Choroid plexus epithelial cell (primary cell): ENCODE results near the gene CELF4.
A peak's percentile ranks its signal among the peaks of the same experiment; 100 is the strongest.

ENCODE experiments used
- DNase-seq: peaks from one replicate; pipeline ENCODE4 v3.0.0-alpha.2; 2010; ENCODE audit warnings: low read depth
- H3K4me3 ChIP-seq: 2 replicates; pipeline ENCODE4 v1.5.1; 2011; ENCODE audit warnings: low read depth, mild to moderate bottlenecking, control low read depth, low read length, moderate library complexity
- TF ChIP-seq, protein P1 (sequence below): conservative IDR thresholded peaks from 2 replicates; pipeline ENCODE4 v1.5.1; 2011; ENCODE audit warnings: low read depth, mild to moderate bottlenecking, control low read depth, inconsistent platforms, low read length, moderate library complexity

The CELF4 gene

DNA sequence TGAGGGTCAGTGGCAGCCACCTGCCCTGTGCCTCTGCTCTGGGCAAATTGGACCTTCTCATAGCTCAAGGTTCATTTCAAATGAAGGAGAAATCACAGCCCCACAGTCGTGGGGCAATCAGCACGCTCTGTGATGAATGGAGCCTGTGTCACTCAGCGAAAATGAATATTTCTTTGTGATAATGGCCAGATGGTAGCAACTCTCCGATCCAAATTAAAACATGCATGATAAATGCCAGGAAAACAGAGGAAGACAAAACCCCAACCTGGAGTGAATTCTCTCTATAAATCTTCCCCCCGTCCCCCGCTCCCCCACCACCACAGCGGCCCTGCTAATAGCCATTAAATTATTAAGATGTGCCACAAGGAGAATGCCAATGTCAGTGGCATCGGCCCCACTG, 258.4 kb downstream of the CELF4 start:
- no peak overlapping the region for H3K4me3 ChIP-seq
- TF ChIP-seq, protein P1, sequence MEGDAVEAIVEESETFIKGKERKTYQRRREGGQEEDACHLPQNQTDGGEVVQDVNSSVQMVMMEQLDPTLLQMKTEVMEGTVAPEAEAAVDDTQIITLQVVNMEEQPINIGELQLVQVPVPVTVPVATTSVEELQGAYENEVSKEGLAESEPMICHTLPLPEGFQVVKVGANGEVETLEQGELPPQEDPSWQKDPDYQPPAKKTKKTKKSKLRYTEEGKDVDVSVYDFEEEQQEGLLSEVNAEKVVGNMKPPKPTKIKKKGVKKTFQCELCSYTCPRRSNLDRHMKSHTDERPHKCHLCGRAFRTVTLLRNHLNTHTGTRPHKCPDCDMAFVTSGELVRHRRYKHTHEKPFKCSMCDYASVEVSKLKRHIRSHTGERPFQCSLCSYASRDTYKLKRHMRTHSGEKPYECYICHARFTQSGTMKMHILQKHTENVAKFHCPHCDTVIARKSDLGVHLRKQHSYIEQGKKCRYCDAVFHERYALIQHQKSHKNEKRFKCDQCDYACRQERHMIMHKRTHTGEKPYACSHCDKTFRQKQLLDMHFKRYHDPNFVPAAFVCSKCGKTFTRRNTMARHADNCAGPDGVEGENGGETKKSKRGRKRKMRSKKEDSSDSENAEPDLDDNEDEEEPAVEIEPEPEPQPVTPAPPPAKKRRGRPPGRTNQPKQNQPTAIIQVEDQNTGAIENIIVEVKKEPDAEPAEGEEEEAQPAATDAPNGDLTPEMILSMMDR: no peak
- no peak for DNase-seq

DNA sequence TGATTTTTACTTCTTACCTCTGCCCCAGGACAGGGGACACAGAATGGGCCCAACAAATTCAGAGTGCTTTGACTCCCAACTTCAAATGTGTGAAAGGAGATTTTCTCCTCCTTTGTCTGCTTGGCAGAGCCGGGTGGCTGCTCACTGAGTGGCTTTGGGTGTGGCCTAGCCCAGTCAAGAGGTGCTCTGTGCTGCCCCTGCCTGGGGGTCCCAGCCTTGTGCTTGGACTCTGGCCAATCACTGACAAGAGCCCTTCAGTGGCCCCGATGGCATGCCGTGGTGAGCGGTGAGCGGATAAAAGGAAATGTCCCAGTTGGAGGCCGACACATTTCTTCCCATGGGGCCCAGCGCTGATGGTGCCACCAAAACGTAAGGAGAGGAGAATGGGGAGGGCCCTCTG, 259.2 kb downstream of the CELF4 start:
- no peak for DNase-seq
- TF ChIP-seq, protein P1: no peak
- no peak overlapping the region for H3K4me3 ChIP-seq

DNA sequence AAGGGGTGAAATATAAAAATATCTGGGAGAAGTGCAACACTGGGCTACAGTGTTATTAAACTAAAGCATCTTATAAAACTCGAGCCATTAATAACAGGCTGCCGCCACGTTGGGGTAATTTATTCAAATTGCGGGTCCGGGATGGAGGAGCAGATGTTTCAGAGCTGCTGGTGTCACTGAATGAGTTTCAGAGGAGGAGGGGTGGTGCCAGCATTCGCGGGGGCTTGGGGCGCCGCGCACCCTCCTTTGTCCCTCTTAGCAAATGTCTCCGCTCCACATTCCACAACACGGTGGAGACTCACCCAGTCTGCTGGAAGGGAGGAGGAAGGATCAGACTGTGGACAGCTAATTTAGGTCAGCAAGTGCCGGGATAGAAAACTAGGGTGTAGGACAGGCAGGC, 260.5 kb downstream of the CELF4 start:
- no peak overlapping the region for H3K4me3 ChIP-seq
- TF ChIP-seq, protein P1: no peak
- DNase-seq: no peak

DNA sequence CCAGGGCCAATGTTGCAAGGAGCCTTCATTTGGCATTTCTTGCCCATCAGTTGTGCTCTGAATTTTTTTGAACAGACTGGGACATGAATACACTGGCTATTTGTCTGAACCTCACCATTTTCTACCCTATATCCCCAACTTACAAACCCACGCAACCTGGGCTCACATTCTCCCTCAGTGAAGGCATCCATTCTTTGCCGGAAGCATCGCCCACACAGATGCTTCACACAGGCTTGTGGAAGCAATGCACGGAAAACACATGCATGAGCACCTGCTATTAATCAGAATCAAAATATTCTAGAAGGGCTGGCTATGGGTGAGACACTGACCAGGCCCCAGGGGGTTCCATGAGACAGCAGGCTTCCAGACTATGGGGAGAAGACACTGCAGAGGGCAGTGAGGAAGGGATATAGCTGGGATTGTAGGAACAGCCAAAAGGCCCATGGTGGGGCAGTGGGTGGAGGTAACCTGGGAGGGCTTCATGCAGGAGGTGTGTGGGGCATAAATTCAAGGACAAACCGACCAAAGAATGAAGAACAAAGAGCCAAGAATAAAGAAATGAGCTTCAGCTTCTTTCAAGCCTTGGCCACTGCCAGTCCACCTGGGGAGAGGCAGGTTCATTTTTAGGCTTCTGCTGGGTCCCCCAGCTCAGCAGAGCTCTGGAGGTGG, 261.5 kb downstream of the CELF4 start:
- TF ChIP-seq, protein P1: no peak
- H3K4me3 ChIP-seq: no peak overlapping the region
- no peak for DNase-seq

DNA sequence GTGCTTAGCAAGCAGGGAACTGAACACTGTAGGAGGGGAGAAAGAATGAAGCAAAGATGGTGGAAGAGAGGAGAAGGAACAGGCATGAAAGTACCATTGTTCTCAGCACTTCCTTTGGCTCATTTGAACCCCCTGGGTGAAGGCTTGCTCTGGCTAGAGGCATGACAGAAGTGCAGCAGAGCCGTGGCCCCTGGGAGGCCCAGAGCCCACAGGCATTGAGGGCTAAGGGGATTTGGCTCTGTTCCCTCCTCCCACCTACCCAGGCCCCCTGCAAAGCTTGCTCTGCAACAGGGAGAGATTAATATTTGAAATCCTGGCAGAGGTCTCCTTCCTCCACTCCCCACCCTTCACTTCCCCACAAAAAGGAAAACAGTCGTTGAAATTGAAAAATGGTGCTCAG, 262.6 kb downstream of the CELF4 start:
- no peak for DNase-seq

DNA sequence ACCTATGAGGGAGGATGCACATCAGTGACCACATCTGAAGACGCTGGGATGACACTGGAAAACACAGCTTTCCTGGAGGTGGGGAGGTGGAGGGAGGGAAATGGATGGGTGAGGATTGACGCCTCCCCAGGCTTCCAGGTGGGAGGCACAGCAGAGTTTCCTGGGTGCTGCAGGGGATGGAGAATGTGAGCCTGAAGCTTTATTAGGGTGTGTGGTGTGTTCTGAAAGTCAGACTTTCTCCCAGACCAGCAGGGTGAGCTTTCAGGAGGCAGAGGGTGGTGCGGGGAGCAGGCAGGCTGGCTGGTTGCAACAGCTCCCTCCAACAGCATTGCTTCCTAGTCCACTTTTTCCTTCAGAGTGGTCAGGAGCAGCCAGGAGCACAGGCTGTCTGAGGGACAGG, 263.1 kb downstream of the CELF4 start:
- no peak for DNase-seq
- H3K4me3 ChIP-seq: no peak overlapping the region
- TF ChIP-seq, protein P1: no peak

More for the DNA sequence above, 262.6 kb downstream of the CELF4 start:
- no peak overlapping the region for H3K4me3 ChIP-seq
- TF ChIP-seq, protein P1: no peak

DNA sequence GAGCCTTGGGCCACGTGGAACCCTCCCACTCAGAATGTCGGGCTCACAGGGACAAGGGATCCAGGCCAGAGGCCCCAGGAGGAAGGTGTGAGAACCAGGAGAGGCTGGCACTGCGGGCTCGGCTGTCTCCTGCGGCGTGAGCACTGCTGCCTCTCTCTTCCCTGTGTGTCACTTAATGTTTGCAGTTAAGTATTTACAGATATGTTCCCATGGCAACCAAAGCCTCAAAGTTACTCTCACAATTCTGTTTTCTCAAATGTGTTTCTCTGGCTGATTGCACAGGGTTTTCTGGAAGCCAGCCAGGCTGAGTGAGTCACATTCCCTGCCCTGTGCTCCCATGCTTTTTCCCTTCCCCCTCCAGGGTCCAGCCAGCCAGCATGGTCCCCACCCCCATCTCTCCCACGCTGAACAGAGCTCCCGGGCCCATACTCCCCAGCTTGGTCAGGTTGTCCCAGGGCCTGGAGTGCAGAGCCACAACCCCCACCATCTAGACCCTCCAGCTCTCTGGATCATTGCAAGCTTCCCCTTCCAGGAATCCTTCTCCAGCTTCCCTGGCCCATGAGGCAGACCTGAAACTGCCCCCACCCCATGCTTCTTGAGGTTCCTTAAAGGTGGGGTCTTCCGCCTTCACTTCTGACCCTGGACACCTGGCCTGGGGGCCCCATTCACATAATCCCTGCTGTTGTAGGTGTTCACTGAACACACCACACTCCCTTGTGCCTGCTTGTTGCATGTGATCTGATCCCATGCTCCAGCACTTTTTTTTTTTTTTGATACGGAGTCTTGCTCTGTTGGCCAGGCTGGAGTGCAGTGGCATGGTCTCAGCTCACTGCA, 265.9 kb downstream of the CELF4 start:
- peak; percentile 98 for DNase-seq
- TF ChIP-seq, protein P1: no peak

More for the DNA sequence above, 265.9 kb downstream of the CELF4 start:
- H3K4me3 ChIP-seq: no peak overlapping the region
